ENCODE measurements around the gene ACAD9.
"Not testable (repeated sequence)": the region's sequence is repeated elsewhere in the genome, so short reads cannot be mapped to it uniquely, and the experiment has no call there.

Gene ACAD9

GRCh38 chr3:128879125-128879969, at the start of gene ACAD9:
Gene ACAD9 (plus strand): TSS chr3:128879620. CDS start chr3:128879692, 72 bp downstream.
- DNase-seq (ENCODE audit: low spot score), result peak; percentile 98

- DNase-seq (ENCODE audit: low spot score), result not testable (repeated sequence)
These were observed 49.3 kb upstream of the ACAD9 start for GRCh38 chr3:128829925-128830625.

DNA sequence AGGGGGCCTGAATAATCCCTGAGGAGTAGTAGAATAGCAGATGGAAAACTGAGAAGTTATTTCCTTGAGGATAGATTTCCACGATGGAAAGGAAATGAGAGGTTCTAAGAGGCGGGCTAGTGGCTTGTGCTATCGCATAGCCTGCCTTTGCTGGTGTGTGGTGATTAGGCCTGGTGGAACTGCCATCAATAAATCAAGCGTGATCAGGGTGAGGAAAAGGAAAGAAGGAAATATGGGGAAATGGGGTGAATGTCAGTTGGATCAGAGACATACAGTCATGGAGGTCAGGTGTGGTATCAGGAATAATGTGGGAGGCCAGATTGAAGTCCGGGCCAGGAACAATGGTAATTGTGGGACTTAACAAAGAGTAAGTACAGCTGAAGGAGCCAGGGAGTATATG, 48.7 kb upstream of the ACAD9 start:
- not testable (repeated sequence) for DNase-seq (ENCODE audit: low spot score)

DNA sequence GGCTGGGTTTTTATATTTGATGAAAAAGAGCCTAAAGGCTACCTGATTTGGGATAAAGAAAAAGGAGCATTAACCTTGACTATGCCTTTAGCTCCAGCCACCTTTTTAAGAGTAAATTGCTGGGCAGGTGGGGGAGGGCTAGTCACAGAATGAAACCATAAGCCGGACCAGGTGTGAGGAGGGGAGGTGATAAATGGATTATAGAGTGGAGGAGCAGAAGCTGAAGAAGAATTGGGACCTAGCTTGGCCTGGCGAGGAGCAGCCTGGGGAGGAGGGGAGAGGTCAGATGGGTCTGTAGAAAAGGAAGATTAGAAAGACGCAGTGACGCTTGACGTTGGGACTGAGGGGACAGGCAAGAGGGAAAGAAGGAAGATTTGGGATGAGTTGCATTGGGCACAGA, 46.4 kb upstream of the ACAD9 start:
- DNase-seq (ENCODE audit: low spot score), result not testable (repeated sequence)

- DNase-seq (ENCODE audit: low spot score), result no peak
These were observed 44.3 kb upstream of the ACAD9 start for GRCh38 chr3:128835096-128835495.

DNA sequence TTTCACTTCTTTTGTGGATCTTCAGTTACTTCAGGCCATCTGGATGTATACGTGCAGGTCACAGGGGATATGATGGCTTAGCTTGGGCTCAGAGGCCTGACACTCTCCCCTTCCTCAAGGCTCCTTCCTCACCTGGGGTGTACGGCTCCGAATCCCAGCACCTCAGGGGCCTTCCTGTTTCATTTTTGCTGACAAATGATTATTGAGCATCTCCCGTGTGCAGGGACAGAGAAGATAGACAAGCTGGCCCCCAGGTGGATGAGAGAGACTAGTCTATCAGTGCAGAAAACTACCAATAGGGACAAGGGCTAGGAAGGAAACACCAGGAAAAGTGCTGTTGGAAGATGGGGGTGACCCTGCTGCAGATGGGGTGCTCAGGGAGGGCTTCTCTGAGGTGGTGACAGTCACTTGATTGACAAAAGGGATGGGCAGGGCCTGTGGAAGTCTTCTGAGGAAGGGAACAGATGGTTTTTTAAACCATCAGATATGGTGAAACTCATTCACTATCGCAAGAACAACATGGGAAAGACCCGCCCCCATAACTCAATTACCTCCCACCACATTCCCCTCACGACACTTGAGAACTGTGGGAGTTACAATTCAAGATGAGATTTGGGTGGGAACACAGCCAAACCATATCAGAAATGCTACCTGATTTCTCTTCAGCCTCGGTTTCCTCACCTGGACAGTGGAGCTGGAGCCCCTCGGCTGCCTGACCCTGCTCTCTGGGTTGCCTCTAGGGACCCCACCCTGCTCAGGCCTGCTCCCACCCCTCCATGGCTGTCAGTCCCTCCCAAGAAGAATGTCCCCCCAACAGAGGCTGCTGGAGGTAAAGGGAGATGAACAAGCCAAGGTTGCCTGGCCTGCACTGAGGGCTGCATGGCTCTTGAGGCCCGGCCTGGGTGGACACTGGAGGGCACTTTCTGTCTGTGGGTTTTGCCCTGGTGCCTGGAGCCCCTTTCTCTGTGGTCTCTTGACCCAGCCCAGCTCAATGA, 37.2 kb upstream of the ACAD9 start:
- DNase-seq (ENCODE audit: low spot score), result no peak

DNA sequence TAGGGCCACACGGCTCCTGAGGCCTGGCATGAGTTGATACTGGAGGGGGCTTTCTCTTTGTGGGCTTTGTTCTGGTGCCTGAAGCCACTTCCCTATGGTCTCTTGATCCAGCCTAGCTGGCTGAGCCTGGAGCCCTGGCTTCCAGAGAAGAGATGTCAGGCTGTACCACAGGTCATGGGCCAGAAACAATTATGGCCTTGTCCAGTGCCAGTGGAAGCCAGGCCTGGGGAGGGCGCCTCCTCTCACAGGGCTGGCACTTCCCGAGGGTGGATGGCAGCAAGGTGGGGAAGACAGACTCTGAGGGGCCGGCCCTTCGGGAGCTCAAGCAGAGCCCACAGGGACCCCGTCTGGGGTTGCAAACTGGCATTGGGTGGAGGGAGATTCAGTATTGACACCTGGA, 34.9 kb upstream of the ACAD9 start:
- no peak for DNase-seq (ENCODE audit: low spot score)

GRCh38 chr3:128845119-128845777, 34.2 kb upstream of the ACAD9 start:
- DNase-seq (ENCODE audit: low spot score), result no peak

GRCh38 chr3:128845778-128846485, 33.5 kb upstream of the ACAD9 start:
- DNase-seq (ENCODE audit: low spot score), result peak; percentile 89

GRCh38 chr3:128846486-128846891, 32.9 kb upstream of the ACAD9 start:
- DNase-seq (ENCODE audit: low spot score), result no peak

GRCh38 chr3:128847666-128848370, 31.6 kb upstream of the ACAD9 start:
- DNase-seq (ENCODE audit: low spot score), result no peak

DNA sequence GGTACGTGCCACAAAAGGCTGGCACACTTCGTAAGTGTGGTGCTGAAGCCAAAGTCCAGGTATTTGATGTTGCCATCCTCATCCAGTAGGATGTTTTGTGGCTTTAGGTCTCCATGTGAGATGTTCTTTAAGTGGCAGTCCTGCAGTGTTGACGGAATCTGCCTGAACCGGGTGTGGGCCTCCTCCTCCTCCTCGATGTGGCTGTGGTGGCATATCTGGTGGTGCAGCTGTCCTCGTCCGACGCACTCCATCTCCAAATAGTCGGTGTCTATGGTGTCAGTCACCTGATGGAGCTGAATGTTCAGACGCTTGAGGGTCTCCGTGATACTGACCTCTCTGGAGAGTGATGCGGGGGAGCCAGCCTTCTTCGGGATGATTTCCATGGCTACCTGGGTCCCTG, 30.5 kb upstream of the ACAD9 start:
- DNase-seq (ENCODE audit: low spot score), result no peak

- DNase-seq (ENCODE audit: low spot score), result no peak
These were observed 29.4 kb upstream of the ACAD9 start for GRCh38 chr3:128849911-128850455.

GRCh38 chr3:128850544-128850943, 28.9 kb upstream of the ACAD9 start:
- DNase-seq (ENCODE audit: low spot score), result no peak

- no peak for DNase-seq (ENCODE audit: low spot score)
These were observed 27.8 kb upstream of the ACAD9 start for GRCh38 chr3:128851601-128852000.

GRCh38 chr3:128853826-128854225, 25.6 kb upstream of the ACAD9 start:
- no peak for DNase-seq (ENCODE audit: low spot score)

- DNase-seq (ENCODE audit: low spot score), result no peak
These were observed 24.9 kb upstream of the ACAD9 start for GRCh38 chr3:128854475-128854874.

DNA sequence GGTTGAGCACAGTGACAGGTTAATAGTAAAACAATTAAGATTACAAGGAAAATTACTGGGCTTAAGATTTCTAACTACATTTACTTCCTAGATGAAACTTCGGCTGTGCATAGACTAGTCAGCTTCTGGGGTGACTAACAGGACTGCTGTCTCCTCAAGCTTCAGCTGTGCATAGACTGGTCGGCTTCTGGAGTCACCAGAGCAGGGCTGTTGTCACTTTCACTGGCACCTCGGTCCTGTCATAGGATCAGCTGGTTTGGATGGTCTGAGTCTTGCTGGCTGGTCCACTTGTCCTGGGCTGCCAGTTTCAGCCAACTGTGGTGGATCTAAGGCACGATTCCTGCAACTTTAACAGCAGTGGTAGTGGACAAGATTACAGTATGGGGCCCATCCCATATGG, 23.9 kb upstream of the ACAD9 start:
- no peak for DNase-seq (ENCODE audit: low spot score)

- DNase-seq (ENCODE audit: low spot score), result no peak
These were observed 21.3 kb upstream of the ACAD9 start for GRCh38 chr3:128858167-128858566.

DNA sequence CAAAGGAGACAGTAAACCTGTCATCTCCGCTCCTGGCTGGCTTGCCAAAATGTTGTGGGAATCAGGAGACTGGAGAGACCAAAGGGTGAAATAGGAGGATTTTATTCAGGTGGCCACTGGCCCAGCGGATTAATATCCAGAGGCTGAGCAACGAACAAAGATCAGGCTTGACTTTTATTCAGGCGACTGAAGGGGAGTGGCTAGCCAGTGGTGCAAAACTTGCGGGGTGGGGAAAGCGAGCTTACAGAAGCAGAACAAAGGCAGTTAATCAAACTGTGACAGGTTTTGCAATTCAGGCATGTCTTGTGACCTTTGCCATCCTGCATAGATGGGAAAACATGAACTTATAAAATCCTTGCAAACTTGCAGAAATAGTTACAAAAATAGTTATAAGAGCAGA, 19.8 kb upstream of the ACAD9 start:
- DNase-seq (ENCODE audit: low spot score), result no peak
